AG08396 (cell line): ENCODE measurements around the gene IPO4.
A peak's percentile ranks its signal among the peaks of the same experiment; 100 is the strongest.
"Not testable (repeated sequence)": the region's sequence is repeated elsewhere in the genome, so short reads cannot be mapped to it uniquely, and the experiment has no call there.

Source experiments
- DNase-seq: peaks from one replicate; pipeline ENCODE4 v3.0.0; 2012; ENCODE audit warnings: low spot score, mixed read lengths

Gene IPO4

GRCh38 chr14:24215495-24216344, 27.1 kb upstream of the IPO4 start, which contains the start of gene MDP1:
TSS of gene MDP1 (minus strand) at chr14:24216066. CDS start at chr14:24215955, 111 bp downstream.
- peak; percentile 85 for DNase-seq

- DNase-seq = no peak
Measured at GRCh38 chr14:24213866-24214662, 25.4 kb upstream of the IPO4 start.

GRCh38 chr14:24212924-24213865, 24.6 kb upstream of the IPO4 start, which contains the start of gene CHMP4A:
TSS of gene CHMP4A (minus strand) at chr14:24213488. CDS start at chr14:24213439, 49 bp downstream.
- peak; percentile 96 for DNase-seq

GRCh38 chr14:24211311-24211710, 22.7 kb upstream of the IPO4 start:
- no peak for DNase-seq

GRCh38 chr14:24207625-24208024, 19.0 kb upstream of the IPO4 start:
- no peak for DNase-seq

- no peak for DNase-seq
Measured at GRCh38 chr14:24207104-24207551, 18.5 kb upstream of the IPO4 start.

- DNase-seq = no peak
Measured at GRCh38 chr14:24206260-24207103, 17.9 kb upstream of the IPO4 start.

GRCh38 chr14:24204163-24205146, 15.8 kb upstream of the IPO4 start:
- no peak for DNase-seq

GRCh38 chr14:24203249-24203886, 14.8 kb upstream of the IPO4 start:
- not testable (repeated sequence) for DNase-seq

- not testable (repeated sequence) for DNase-seq
Measured at GRCh38 chr14:24202538-24202937, 13.9 kb upstream of the IPO4 start.

GRCh38 chr14:24198814-24199524, 10.4 kb upstream of the IPO4 start:
- no peak for DNase-seq

- DNase-seq = no peak
Measured at GRCh38 chr14:24197056-24197450, 8.4 kb upstream of the IPO4 start.

- DNase-seq = no peak
Measured at GRCh38 chr14:24196071-24197055, 7.7 kb upstream of the IPO4 start.

GRCh38 chr14:24195186-24196070, 6.8 kb upstream of the IPO4 start, which contains the start of gene TM9SF1:
TSS of gene TM9SF1 (minus strand) at chr14:24195441. CDS start at chr14:24195019, 422 bp downstream.
- DNase-seq = peak; percentile 94

- no peak for DNase-seq
Measured at GRCh38 chr14:24194873-24195185, 6.2 kb upstream of the IPO4 start.
